PC-3 (cell line): ENCODE data around the gene PRDM15. TPM values are rescaled to one million over a fixed set of nuclear protein-coding genes. Genes with fewer than 3 reads are reported as not detected.

Experiments used
- ATAC-seq: fragments of 200-7000 bp; cut with Tn5 transposase; 2 replicates; pipeline ENCODE4 v1.9.1; 2020; ENCODE audit warnings: mild to moderate bottlenecking, moderate library complexity
- BruUV-seq: library from RNA; stranded (reverse); fragments of 400-500 nt; replicated peaks from 2 replicates; lab custom pipeline; 2021; lab: Mats Ljungman, UMichigan
- CTCF ChIA-PET: fragments of 300-600 bp; sonication (Branson Sonifier 250); formaldehyde crosslinking; loops from one replicate; lab custom pipeline; 2022; ENCODE audit warnings: antibody characterized with exemption; lab: Charles Lee
- POLR2A ChIA-PET: fragments of 300-600 bp; sonication (Branson Sonifier 250); formaldehyde crosslinking; loops from one replicate; lab custom pipeline; 2022; ENCODE audit warnings: antibody characterized with exemption; ENCODE audit not compliant: unreplicated experiment; lab: Charles Lee
- DNase-seq: peaks from one replicate; pipeline ENCODE4 v3.0.0-alpha.2; 2015
- H2AFZ ChIP-seq: fragments of 300-600 bp; sonication (generic); 2 replicates; pipeline ENCODE4 v1.6.0; 2016; ENCODE audit warnings: antibody characterized with exemption, low read length
- H3F3A ChIP-seq: fragments of 300-600 bp; sonication (generic); one replicate; pipeline ENCODE4 v1.6.0; 2017; ENCODE audit warnings: antibody characterized with exemption, low read length, control low read depth, mild to moderate bottlenecking; ENCODE audit not compliant: unreplicated experiment
- H3K27ac ChIP-seq: fragments of 300-600 bp; sonication (generic); 2 replicates; pipeline ENCODE4 v1.5.1; 2016; ENCODE audit warnings: mild to moderate bottlenecking, low read length
- H3K27me3 ChIP-seq: fragments of 300-600 bp; sonication (generic); 2 replicates; pipeline ENCODE4 v1.6.1; 2016; ENCODE audit warnings: low read length, mixed read lengths
- H3K36me3 ChIP-seq: fragments of 300-600 bp; sonication (generic); 2 replicates; pipeline ENCODE4 v1.6.1; 2016; ENCODE audit warnings: low read depth, mixed run types, low read length, mixed read lengths
- H3K4me1 ChIP-seq: fragments of 300-600 bp; sonication (generic); 2 replicates; pipeline ENCODE4 v1.5.1; 2016; ENCODE audit warnings: low read length; ENCODE audit not compliant: insufficient read depth
- H3K4me2 ChIP-seq: fragments of 300-600 bp; sonication (generic); 2 replicates; pipeline ENCODE4 v1.6.0; 2016; ENCODE audit warnings: low read length
- H3K4me3 ChIP-seq: fragments of 300-600 bp; sonication (generic); 2 replicates; pipeline ENCODE4 v1.5.1; 2016; ENCODE audit warnings: mild to moderate bottlenecking, low read length, mixed read lengths
- H3K79me2 ChIP-seq: fragments of 300-600 bp; sonication (generic); 2 replicates; pipeline ENCODE4 v1.6.1; 2017; ENCODE audit warnings: low read length, mixed read lengths
- H3K9ac ChIP-seq: fragments of 300-600 bp; sonication (generic); 2 replicates; pipeline ENCODE4 v1.6.0; 2016; ENCODE audit warnings: mild to moderate bottlenecking, low read length
- H3K9me2 ChIP-seq: fragments of 300-600 bp; sonication (generic); replicated peaks from 2 replicates; pipeline ENCODE4 v1.6.1; 2016; ENCODE audit warnings: mixed run types, low read length, mixed read lengths
- H3K9me3 ChIP-seq: fragments of 300-600 bp; sonication (generic); 2 replicates; pipeline ENCODE4 v1.6.1; 2016; ENCODE audit warnings: low read length, mixed read lengths
- H4K20me1 ChIP-seq: fragments of 300-600 bp; sonication (generic); 2 replicates; pipeline ENCODE4 v1.6.1; 2016; ENCODE audit warnings: low read length, mixed read lengths
- EZH2 ChIP-seq: fragments of 300-600 bp; sonication (generic); IDR thresholded peaks from one replicate; pipeline ENCODE4 v1.6.1; 2017; ENCODE audit warnings: antibody characterized with exemption, mild to moderate bottlenecking, low read length; ENCODE audit not compliant: unreplicated experiment
- EZH2phosphoT487 ChIP-seq: fragments of 300-600 bp; sonication (generic); IDR thresholded peaks from 2 replicates; pipeline ENCODE4 v1.6.1; 2018; ENCODE audit warnings: mild to moderate bottlenecking, antibody characterized with exemption, low read length, borderline replicate concordance
- intact Hi-C: fragments of 100-400 bp; cut with micrococcal nuclease; formaldehyde crosslinking; loops from 2 replicates; pipeline ENCODE4 v1.9.0; 2023
- total RNA-seq: library from RNA; depleted of rRNA; stranded (reverse); fragments of >200 nt; gene quantifications from 2 replicates; pipeline ENCODE4 v1.2.3, GENCODE V29; 2014
- TF ChIP-seq, protein P1 (sequence below): fragments of 300-600 bp; sonication (generic); conservative IDR thresholded peaks from 2 replicates; pipeline ENCODE4 v1.5.1; 2017; ENCODE audit warnings: antibody characterized with exemption, low read depth, mild to moderate bottlenecking, low read length

Gene PRDM15
- total RNA-seq, 1 experiment from 2014 or later = 13.4 TPM

DNA sequence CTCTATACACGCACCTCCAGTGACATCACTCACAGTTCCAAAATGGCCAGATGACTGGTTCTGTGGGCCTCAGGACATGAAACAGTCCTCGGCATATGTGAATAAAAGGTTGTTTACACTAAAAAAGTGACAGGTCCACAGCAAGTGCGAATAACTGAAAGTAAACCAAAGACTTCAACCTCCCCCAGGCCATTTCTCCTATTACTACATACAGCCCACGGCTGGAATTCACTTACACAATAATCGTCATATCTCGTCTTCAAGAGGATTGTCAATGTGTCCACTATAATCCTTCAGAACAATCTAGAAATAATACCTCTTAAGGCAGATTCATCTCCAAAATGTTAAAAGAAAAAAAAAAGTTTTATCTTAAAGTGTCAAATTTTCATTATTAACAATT, 1.9 kb upstream of the PRDM15 start:
- ChIA-PET CTCF (no interaction called here), POLR2A (no interaction called here)
- Histone ChIP-seq H3K9me3 (no peaks in the 10 kb centered on the region), H3F3A (no peaks in the 10 kb centered on the region), H3K9me2 (no peaks in the 10 kb centered on the region), H3K79me2 (peaks cover 25% of the 10 kb centered on the region), H3K36me3 (no peaks in the 10 kb centered on the region), H3K4me2 (no peak overlapping the region), H3K4me1 (peaks cover 20% of the 10 kb centered on the region), H2AFZ (no peak overlapping the region), H3K27me3 (no peaks in the 10 kb centered on the region), H3K4me3 (no peak overlapping the region), H3K9ac (no peak overlapping the region), H3K27ac (no peak overlapping the region), H4K20me1 (no peaks in the 10 kb centered on the region)
- ATAC-seq (no peak), DNase-seq (no peak)
- TF ChIP-seq, protein P1, sequence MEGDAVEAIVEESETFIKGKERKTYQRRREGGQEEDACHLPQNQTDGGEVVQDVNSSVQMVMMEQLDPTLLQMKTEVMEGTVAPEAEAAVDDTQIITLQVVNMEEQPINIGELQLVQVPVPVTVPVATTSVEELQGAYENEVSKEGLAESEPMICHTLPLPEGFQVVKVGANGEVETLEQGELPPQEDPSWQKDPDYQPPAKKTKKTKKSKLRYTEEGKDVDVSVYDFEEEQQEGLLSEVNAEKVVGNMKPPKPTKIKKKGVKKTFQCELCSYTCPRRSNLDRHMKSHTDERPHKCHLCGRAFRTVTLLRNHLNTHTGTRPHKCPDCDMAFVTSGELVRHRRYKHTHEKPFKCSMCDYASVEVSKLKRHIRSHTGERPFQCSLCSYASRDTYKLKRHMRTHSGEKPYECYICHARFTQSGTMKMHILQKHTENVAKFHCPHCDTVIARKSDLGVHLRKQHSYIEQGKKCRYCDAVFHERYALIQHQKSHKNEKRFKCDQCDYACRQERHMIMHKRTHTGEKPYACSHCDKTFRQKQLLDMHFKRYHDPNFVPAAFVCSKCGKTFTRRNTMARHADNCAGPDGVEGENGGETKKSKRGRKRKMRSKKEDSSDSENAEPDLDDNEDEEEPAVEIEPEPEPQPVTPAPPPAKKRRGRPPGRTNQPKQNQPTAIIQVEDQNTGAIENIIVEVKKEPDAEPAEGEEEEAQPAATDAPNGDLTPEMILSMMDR = no peak
- TF ChIP-seq EZH2phosphoT487 = no peak
- no peak for TF ChIP-seq EZH2
- no TSS peak for BruUV-seq
- intact Hi-C loops = no loop called here

DNA sequence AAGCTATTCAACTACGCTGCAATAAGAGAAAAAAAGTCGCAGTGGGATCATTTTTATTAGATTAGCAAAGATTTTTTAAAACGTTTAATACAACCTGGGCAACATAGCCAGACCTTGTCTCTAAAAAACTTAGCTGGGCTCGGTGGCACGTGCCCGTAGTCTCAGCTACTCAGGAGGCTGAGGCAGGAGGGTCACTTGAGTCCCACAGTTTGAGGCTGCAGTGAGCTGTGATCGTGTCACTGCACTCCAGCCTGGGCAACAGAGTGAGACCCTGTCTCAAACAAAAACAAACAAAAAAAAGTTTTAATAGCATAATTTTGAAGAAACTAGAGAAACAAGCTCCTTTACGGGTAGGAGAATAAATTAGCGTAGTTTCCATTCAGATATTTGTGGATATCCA, 1.0 kb upstream of the PRDM15 start:
- Histone ChIP-seq H3K4me1 (peaks cover 20% of the 10 kb centered on the region), H3F3A (no peaks in the 10 kb centered on the region), H3K9ac (peak overlapping the region; percentile 98), H3K36me3 (no peaks in the 10 kb centered on the region), H3K9me3 (no peaks in the 10 kb centered on the region), H3K9me2 (no peaks in the 10 kb centered on the region), H4K20me1 (no peaks in the 10 kb centered on the region), H3K79me2 (peaks cover 34% of the 10 kb centered on the region), H3K4me3 (peak overlapping the region; percentile 73), H3K27ac (no peak overlapping the region), H3K27me3 (no peaks in the 10 kb centered on the region), H3K4me2 (peak overlapping the region; percentile 94), H2AFZ (0 out of 2 replicates have a peak overlapping the region, but pooled peaks have one; percentile 97)
- POLR2A ChIA-PET = interaction anchor here (0.5 kb wide), 1 partner anchor 250 kb away, joined by 15 read pairs; no protein-coding TSS in a partner anchor
- CTCF ChIA-PET = interaction anchor here (0.6 kb wide), 1 partner anchor 53 kb away, joined by 5 read pairs; no protein-coding TSS in a partner anchor
- TF ChIP-seq EZH2phosphoT487 (no peak), EZH2 (no peak)
- TF ChIP-seq, protein P1 = no peak
- DNase-seq = no peak
- BruUV-seq = no TSS peak
- intact Hi-C loops = no loop called here
- ATAC-seq = no peak

DNA sequence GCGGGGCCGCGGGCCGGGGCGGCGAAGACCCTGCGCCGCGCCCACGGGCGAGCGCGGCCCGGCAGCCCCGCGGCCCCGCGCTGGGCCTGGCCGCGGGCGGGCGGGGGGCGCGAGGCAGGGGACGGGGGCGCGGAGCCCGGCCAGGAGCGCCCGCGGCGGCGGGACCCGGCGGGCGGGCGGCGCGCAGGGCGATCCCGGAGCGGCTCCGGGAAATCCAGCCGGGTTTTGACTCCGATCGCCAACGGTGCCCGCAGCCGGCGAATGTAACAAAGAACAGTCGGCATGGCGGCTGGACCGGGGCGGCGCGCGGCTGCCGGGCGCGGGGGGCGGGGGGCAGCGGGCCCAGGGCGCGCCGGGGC, 334 bp downstream of the PRDM15 start:
- intact Hi-C loops = no loop called here
- peaks cover 45% of the 10 kb centered on the region for H3K79me2 ChIP-seq
- no peaks in the 10 kb centered on the region for H3K9me3 ChIP-seq
- TF ChIP-seq EZH2 = no peak
- TF ChIP-seq EZH2phosphoT487 = no peak
- TF ChIP-seq, protein P1 = no peak
- H3K9me2 ChIP-seq = no peaks in the 10 kb centered on the region
- no peaks in the 10 kb centered on the region for H3K27me3 ChIP-seq
- H3K4me2 ChIP-seq = peak overlapping the region; percentile 96
- BruUV-seq = no TSS peak
- POLR2A ChIA-PET = interaction anchor here (0.6 kb wide), 1 partner anchor 110 kb away, joined by 6 read pairs; no protein-coding TSS in a partner anchor
- peak overlapping the region; percentile 81 for H3K9ac ChIP-seq
- no peak overlapping the region for H2AFZ ChIP-seq
- CTCF ChIA-PET = interaction anchor here (1.0 kb wide), 1 partner anchor 239 kb away, joined by 3 read pairs; no protein-coding TSS in a partner anchor
- no peak overlapping the region for H3K27ac ChIP-seq
- peak overlapping the region; percentile 74; the same call in 1 of the 2 replicates for H3K4me3 ChIP-seq
- H3K4me1 ChIP-seq = peaks cover 20% of the 10 kb centered on the region
- ATAC-seq = peak; percentile 49
- peak; percentile 77 for DNase-seq
- no peaks in the 10 kb centered on the region for H3K36me3 ChIP-seq
- H4K20me1 ChIP-seq = no peaks in the 10 kb centered on the region
- no peaks in the 10 kb centered on the region for H3F3A ChIP-seq
